HFFc6 (cell line): Measurements from ENCODE around the gene BCAS1. TPM values are rescaled to one million over a fixed set of nuclear protein-coding genes. Genes with fewer than 3 reads are reported as not detected.

Source experiments
- DNase-seq: peaks from one replicate; pipeline ENCODE4 v3.0.0-alpha.2; 2018
- H3K27ac Mint-ChIP-seq: 2 replicates; pipeline ENCODE4 v1.8.0; 2020; ENCODE audit warnings: mild to moderate bottlenecking, mixed read lengths
- H3K27me3 Mint-ChIP-seq: 2 replicates; pipeline ENCODE4 v1.8.0; 2021; ENCODE audit warnings: mild to moderate bottlenecking, moderate library complexity, mixed read lengths; ENCODE audit not compliant: insufficient read depth
- H3K36me3 Mint-ChIP-seq: 2 replicates; pipeline ENCODE4 v1.8.0; 2021; ENCODE audit warnings: low read depth, mixed read lengths
- H3K4me1 Mint-ChIP-seq: 2 replicates; pipeline ENCODE4 v1.8.0; 2020; ENCODE audit warnings: low read depth, mixed read lengths
- H3K4me3 Mint-ChIP-seq: 2 replicates; pipeline ENCODE4 v1.8.0; 2020; ENCODE audit warnings: mild to moderate bottlenecking, moderate library complexity, mixed read lengths
- H3K9me3 Mint-ChIP-seq: 2 replicates; pipeline ENCODE4 v1.8.0; 2020; ENCODE audit warnings: mild to moderate bottlenecking, mixed read lengths
- CTCF ChIP-seq: fragments of 200-600 bp; sonication (generic); IDR thresholded peaks from 2 replicates; pipeline ENCODE4 v1.5.0; 2021; ENCODE audit warnings: antibody characterized with exemption, mild to moderate bottlenecking
- total RNA-seq, 6 experiments: library from RNA; stranded (reverse); fragmentation: NEBNext Ultra II Directional; extraction: Animal tissue kit (Norgen Biotek cat#: 25700); gene quantifications; 2 replicates in 1 of 6; 3 replicates in 5 of 6; pipeline ENCODE4 v1.2.3, GENCODE V29; 2021

Gene BCAS1
- total RNA-seq, 6 experiments from 2014 or later: 0.07 TPM; not detected in 5

- H3K9me3 Mint-ChIP-seq: no peaks in the 10 kb centered on the region
- no peak for TF ChIP-seq CTCF
- H3K27ac Mint-ChIP-seq: peak overlapping the region; percentile 31; the same call in 1 of the 2 replicates
- no peaks in the 10 kb centered on the region for H3K36me3 Mint-ChIP-seq
- no peaks in the 10 kb centered on the region for H3K27me3 Mint-ChIP-seq
- H3K4me3 Mint-ChIP-seq: no peak overlapping the region
- peaks cover 51% of the 10 kb centered on the region for H3K4me1 Mint-ChIP-seq
- no peak for DNase-seq
Observed at GRCh38 chr20:53922901-53923314, 147.5 kb downstream of the BCAS1 start.

- no peaks in the 10 kb centered on the region for H3K36me3 Mint-ChIP-seq
- no peak for TF ChIP-seq CTCF
- H3K27ac Mint-ChIP-seq: no peak overlapping the region
- no peak for DNase-seq
- H3K9me3 Mint-ChIP-seq: no peaks in the 10 kb centered on the region
- H3K4me3 Mint-ChIP-seq: no peak overlapping the region
- peaks cover 51% of the 10 kb centered on the region for H3K4me1 Mint-ChIP-seq
- no peaks in the 10 kb centered on the region for H3K27me3 Mint-ChIP-seq
Observed at GRCh38 chr20:53921443-53921973, 148.9 kb downstream of the BCAS1 start.

GRCh38 chr20:53920647-53921245 lies 149.6 kb downstream of the BCAS1 start:
- Mint-ChIP-seq H3K27me3 (no peaks in the 10 kb centered on the region), H3K4me1 (peaks cover 50% of the 10 kb centered on the region), H3K9me3 (no peaks in the 10 kb centered on the region), H3K27ac (no peak overlapping the region), H3K4me3 (no peak overlapping the region), H3K36me3 (no peaks in the 10 kb centered on the region)
- no peak for DNase-seq
- no peak for TF ChIP-seq CTCF

GRCh38 chr20:53919886-53920285 lies 150.5 kb downstream of the BCAS1 start:
- no peaks in the 10 kb centered on the region for H3K36me3 Mint-ChIP-seq
- H3K27me3 Mint-ChIP-seq: peaks cover 6% of the 10 kb centered on the region
- no peak overlapping the region for H3K4me3 Mint-ChIP-seq
- DNase-seq: no peak
- no peak overlapping the region for H3K27ac Mint-ChIP-seq
- H3K9me3 Mint-ChIP-seq: no peaks in the 10 kb centered on the region
- no peak for TF ChIP-seq CTCF
- peaks cover 52% of the 10 kb centered on the region for H3K4me1 Mint-ChIP-seq

- Mint-ChIP-seq H3K36me3 (no peaks in the 10 kb centered on the region), H3K27me3 (peaks cover 6% of the 10 kb centered on the region), H3K4me3 (no peak overlapping the region), H3K9me3 (no peaks in the 10 kb centered on the region), H3K27ac (peak overlapping the region; percentile 30; the same call in 1 of the 2 replicates), H3K4me1 (peaks cover 57% of the 10 kb centered on the region)
- DNase-seq: no peak
- no peak for TF ChIP-seq CTCF
Observed at GRCh38 chr20:53918949-53919361, 151.4 kb downstream of the BCAS1 start.
